GM19468 (cell line): ENCODE results near the gene CACNA2D1.

ENCODE experiments used
- ATAC-seq: cut with Tn5 transposase; IDR thresholded peaks from one replicate; pipeline ENCODE4 v1.9.1; 2021; ENCODE audit warnings: mild to moderate bottlenecking, moderate library complexity, moderate number of reproducible peaks; ENCODE audit not compliant: unreplicated experiment; ENCODE audit errors: extremely low read depth

Gene CACNA2D1

DNA sequence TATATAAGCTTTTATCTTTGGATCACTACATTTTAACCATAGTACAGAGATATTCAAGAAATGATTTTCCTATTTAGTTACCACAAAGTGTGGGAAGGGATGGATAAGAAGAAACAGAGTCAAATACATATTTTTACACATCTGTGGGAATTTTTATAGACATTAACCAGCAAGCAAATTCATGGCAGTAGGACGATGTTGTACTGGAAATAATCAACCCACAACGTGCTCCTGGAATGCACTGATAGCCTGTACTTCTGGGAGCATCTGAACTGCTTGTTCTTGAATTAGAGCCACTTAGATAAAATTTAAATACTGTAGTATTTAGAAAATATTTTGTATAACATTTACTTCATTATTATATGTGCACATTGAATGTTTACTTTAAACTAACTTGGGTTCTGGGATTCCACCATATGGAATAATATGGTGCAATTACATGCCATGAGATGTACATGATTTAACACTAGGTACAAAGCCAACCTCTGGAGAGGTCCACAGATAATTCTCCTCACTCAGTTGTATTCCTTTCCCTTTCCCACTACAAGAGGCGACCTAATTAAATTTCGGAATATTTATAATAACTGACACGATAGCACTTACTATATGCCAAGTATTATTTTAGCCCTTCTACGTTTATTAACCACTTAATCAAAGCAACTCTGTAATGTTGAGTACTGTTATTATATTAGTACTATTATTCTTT lies 508.8 kb downstream of the CACNA2D1 start:
- ATAC-seq = no peak

DNA sequence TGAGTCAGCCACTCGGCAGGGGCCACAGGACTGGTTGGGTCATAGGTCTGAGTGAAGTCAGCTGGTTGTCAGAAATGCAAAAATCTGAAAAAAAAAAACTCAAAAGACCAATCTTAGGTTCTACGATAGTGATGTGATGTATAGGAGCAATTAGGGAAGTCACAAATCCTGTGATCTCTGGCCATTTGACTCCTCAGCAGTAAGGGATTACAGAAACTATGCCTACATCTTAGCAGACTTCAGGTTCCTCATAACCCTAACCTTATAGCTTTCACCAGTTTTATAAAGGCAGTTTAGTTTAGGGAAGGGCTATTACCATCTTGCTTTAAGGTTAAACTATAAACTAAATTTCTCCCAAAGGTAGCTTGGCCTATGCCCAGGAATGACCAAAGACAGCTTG lies 510.6 kb downstream of the CACNA2D1 start:
- ATAC-seq = no peak

GRCh38 chr7:81929386-81929785 lies 514.2 kb downstream of the CACNA2D1 start:
- no peak for ATAC-seq

DNA sequence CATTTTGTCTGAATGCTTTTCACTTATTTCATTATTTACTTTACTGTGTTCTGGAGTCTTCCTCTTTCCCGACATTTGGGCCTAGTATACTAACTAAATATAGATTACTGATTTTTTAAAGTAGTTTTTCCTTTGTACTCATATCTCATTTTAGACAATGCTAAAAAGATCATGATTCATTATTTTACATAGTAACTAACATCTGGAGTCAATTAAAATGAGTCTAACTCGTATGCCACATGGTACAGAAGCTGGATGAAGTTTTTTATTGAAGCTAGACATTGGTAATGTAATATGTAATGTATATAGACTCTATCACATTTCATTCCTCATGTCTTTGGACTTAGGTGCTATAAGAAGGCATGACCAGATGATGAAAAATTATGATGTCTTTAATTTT lies 517.4 kb downstream of the CACNA2D1 start:
- no peak for ATAC-seq

GRCh38 chr7:81925530-81925929 lies 518.0 kb downstream of the CACNA2D1 start:
- no peak for ATAC-seq

DNA sequence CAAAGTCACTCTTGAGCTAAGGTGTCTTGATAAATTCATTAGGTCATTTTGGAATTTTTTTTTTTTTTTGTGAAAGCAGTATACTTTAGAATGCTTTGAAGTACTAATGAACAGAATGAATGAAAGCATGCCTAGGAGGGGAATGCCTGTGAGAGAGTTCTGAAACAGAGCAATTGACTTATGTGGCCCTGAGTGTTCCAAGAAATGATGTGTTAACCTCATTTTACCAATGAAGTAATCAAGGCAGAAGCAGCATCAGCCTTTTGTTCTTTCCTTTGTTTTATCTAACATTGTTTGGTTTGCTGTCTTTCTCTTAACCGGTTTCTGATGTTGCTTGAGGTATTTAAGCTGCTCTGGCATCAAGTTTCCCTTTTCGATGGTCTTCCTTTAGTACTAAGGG lies 519.1 kb downstream of the CACNA2D1 start:
- no peak for ATAC-seq

DNA sequence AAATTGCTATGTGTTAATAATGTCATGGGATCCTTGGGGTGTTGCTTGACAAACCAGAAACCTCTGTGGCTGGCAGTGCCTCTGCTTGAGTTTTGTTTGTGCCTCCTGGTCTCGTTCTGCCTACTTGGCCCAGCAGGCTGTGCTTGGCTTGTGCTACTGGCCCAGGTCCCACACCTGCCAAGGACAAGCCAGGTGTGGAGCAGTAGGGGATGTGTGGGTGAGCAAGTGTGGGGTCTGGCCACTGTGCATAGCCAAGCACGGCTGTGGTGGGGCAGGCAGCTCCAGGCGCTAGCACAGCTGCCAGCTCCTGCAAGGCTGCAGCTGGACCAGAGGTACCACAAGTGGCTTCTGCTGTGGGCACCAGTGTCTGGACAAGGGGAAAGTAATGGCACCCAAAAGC lies 524.1 kb downstream of the CACNA2D1 start:
- ATAC-seq = no peak

GRCh38 chr7:81908220-81908619 lies 535.4 kb downstream of the CACNA2D1 start:
- ATAC-seq = no peak

GRCh38 chr7:81903115-81903514 lies 540.5 kb downstream of the CACNA2D1 start:
- no peak for ATAC-seq

DNA sequence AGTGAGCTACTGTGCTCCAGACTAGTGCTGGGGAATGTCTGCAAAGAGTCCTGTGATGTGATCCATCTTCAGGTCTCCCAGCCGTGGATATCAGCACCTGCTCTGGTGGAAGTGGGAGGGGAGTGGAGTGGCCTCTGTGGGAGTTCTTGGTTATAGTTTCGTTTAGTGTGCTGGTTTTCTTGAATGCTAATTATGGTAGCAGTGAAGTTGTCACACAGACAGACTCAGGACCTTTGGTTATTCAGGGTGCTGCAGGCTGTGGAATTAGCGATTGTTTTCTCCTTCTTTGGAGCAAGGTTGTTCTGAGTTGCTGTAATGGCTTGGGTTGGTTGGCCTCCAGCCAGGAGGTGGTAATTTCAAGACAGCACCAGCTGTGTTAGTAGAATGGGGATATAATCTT lies 541.0 kb downstream of the CACNA2D1 start:
- no peak for ATAC-seq
